DOHH2 (cell line): ENCODE results near the gene ALPI.

Experiments used
- EZH2phosphoT487 ChIP-seq: fragments of 200-600 bp; sonication (generic); IDR thresholded peaks from 2 replicates; pipeline ENCODE4 v1.6.1; 2017; ENCODE audit warnings: borderline replicate concordance, mild to moderate bottlenecking, antibody characterized with exemption, low read length, moderate library complexity, mixed read lengths
- TF ChIP-seq, protein P1 (sequence below): fragments of 200-600 bp; sonication (generic); IDR thresholded peaks from one replicate; pipeline ENCODE4 v1.5.1; 2014; ENCODE audit warnings: antibody characterized with exemption, mild to moderate bottlenecking, low read depth, low read length; ENCODE audit not compliant: poor library complexity, severe bottlenecking

GRCh38 chr2:232437195-232437571, 18.8 kb upstream of the ALPI start:
- TF ChIP-seq, protein P1, sequence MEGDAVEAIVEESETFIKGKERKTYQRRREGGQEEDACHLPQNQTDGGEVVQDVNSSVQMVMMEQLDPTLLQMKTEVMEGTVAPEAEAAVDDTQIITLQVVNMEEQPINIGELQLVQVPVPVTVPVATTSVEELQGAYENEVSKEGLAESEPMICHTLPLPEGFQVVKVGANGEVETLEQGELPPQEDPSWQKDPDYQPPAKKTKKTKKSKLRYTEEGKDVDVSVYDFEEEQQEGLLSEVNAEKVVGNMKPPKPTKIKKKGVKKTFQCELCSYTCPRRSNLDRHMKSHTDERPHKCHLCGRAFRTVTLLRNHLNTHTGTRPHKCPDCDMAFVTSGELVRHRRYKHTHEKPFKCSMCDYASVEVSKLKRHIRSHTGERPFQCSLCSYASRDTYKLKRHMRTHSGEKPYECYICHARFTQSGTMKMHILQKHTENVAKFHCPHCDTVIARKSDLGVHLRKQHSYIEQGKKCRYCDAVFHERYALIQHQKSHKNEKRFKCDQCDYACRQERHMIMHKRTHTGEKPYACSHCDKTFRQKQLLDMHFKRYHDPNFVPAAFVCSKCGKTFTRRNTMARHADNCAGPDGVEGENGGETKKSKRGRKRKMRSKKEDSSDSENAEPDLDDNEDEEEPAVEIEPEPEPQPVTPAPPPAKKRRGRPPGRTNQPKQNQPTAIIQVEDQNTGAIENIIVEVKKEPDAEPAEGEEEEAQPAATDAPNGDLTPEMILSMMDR, result no peak
- no peak for TF ChIP-seq EZH2phosphoT487
